GM12864 (cell line): Measurements from ENCODE around the gene STIMATE.

ENCODE experiments used
- DNase-seq: peaks from one replicate; pipeline ENCODE4 v3.0.0-alpha.2; 2011; ENCODE audit warnings: low read depth
- H3K4me3 ChIP-seq: 2 replicates; pipeline ENCODE4 v1.5.1; 2011; ENCODE audit warnings: mild to moderate bottlenecking, low read depth, low read length, control low read depth
- CTCF ChIP-seq: IDR thresholded peaks from 2 replicates; pipeline ENCODE4 v1.5.1; 2011; ENCODE audit warnings: low read depth, mild to moderate bottlenecking, moderate library complexity, low read length, control low read depth, inconsistent platforms; ENCODE audit errors: missing control alignments

Gene STIMATE

GRCh38 chr3:52895418-52895817 lies 1.9 kb downstream of the STIMATE start:
- no peak overlapping the region; the same call in 1 of the 2 replicates for H3K4me3 ChIP-seq

GRCh38 chr3:52894756-52895155 lies 2.6 kb downstream of the STIMATE start:
- no peak for TF ChIP-seq CTCF
- H3K4me3 ChIP-seq, result no peak overlapping the region
- DNase-seq, result no peak

More at GRCh38 chr3:52895418-52895817, 1.9 kb downstream of the STIMATE start:
- DNase-seq, result no peak
- TF ChIP-seq CTCF, result no peak

GRCh38 chr3:52893723-52894122 lies 3.6 kb downstream of the STIMATE start:
- TF ChIP-seq CTCF, result no peak
- H3K4me3 ChIP-seq, result no peak overlapping the region
- no peak for DNase-seq

- peak; percentile 61 for DNase-seq
- H3K4me3 ChIP-seq, result peak overlapping the region; percentile 30
- TF ChIP-seq CTCF, result peak; percentile 63
These were observed 4.6 kb downstream of the STIMATE start for GRCh38 chr3:52892625-52893311.

GRCh38 chr3:52892290-52892624 lies 5.1 kb downstream of the STIMATE start:
- no peak for TF ChIP-seq CTCF
- peak overlapping the region; percentile 30; the same call in 1 of the 2 replicates for H3K4me3 ChIP-seq
- DNase-seq, result no peak

- no peak for TF ChIP-seq CTCF
- H3K4me3 ChIP-seq, result no peak overlapping the region
- DNase-seq, result no peak
These were observed 5.7 kb downstream of the STIMATE start for GRCh38 chr3:52891615-52892081.

- no peak overlapping the region for H3K4me3 ChIP-seq
- no peak for TF ChIP-seq CTCF
- DNase-seq, result no peak
These were observed 6.2 kb downstream of the STIMATE start for GRCh38 chr3:52891164-52891563.
